IMR-90 (cell line): ENCODE results near the gene IGSF8.

ENCODE experiments used
- BHLHE40 ChIP-seq: fragments of 150-350 bp; IDR thresholded peaks from 2 replicates; pipeline ENCODE4 v1.6.1; 2016; ENCODE audit warnings: mild to moderate bottlenecking, low read depth, low read length
- CEBPB ChIP-seq: IDR thresholded peaks from 2 replicates; pipeline ENCODE4 v1.6.1; 2012; ENCODE audit warnings: low read depth, low read length, improper control_type of control experiment
- ELK1 ChIP-seq: fragments of 150-350 bp; IDR thresholded peaks from 2 replicates; pipeline ENCODE4 v1.6.1; 2016; ENCODE audit warnings: low read depth, mild to moderate bottlenecking, low read length, moderate library complexity, borderline replicate concordance
- MAZ ChIP-seq: IDR thresholded peaks from 2 replicates; pipeline ENCODE4 v1.6.1; 2012; ENCODE audit warnings: low read depth, mild to moderate bottlenecking, low read length, improper control_type of control experiment, moderate library complexity, borderline replicate concordance
- NFE2L2 ChIP-seq: fragments of 150-350 bp; IDR thresholded peaks from 2 replicates; pipeline ENCODE4 v1.6.1; 2016; ENCODE audit warnings: low read depth, mild to moderate bottlenecking, low read length
- RFX5 ChIP-seq: IDR thresholded peaks from 2 replicates; pipeline ENCODE4 v1.8.0; 2012; ENCODE audit warnings: low read depth, mild to moderate bottlenecking, low read length, moderate library complexity
- SMC3 ChIP-seq: fragments of 150-350 bp; IDR thresholded peaks from 2 replicates; pipeline ENCODE4 v1.6.1; 2016; ENCODE audit warnings: low read depth, mild to moderate bottlenecking, antibody characterized with exemption, low read length, moderate library complexity
- TF ChIP-seq, protein P1 (sequence below): conservative IDR thresholded peaks from 2 replicates; pipeline ENCODE4 v1.5.1; 2012; ENCODE audit warnings: mild to moderate bottlenecking, low read depth, low read length, improper control_type of control experiment

- no peak for TF ChIP-seq BHLHE40
- TF ChIP-seq, protein P1, sequence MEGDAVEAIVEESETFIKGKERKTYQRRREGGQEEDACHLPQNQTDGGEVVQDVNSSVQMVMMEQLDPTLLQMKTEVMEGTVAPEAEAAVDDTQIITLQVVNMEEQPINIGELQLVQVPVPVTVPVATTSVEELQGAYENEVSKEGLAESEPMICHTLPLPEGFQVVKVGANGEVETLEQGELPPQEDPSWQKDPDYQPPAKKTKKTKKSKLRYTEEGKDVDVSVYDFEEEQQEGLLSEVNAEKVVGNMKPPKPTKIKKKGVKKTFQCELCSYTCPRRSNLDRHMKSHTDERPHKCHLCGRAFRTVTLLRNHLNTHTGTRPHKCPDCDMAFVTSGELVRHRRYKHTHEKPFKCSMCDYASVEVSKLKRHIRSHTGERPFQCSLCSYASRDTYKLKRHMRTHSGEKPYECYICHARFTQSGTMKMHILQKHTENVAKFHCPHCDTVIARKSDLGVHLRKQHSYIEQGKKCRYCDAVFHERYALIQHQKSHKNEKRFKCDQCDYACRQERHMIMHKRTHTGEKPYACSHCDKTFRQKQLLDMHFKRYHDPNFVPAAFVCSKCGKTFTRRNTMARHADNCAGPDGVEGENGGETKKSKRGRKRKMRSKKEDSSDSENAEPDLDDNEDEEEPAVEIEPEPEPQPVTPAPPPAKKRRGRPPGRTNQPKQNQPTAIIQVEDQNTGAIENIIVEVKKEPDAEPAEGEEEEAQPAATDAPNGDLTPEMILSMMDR: no peak
- no peak for TF ChIP-seq NFE2L2
- no peak for TF ChIP-seq MAZ
- no peak for TF ChIP-seq CEBPB
- no peak for TF ChIP-seq RFX5
- TF ChIP-seq SMC3: no peak
- no peak for TF ChIP-seq ELK1
These were observed 29.0 kb upstream of the IGSF8 start for GRCh38 chr1:160127381-160127780.
